WTC11 (cell line): ENCODE measurements around the gene SWI5.

Experiments used
- ATF3 ChIP-seq: sonication (generic); formaldehyde crosslinking; conservative IDR thresholded peaks from 2 replicates; pipeline ENCODE4 v1.8.1; 2022; ENCODE audit warnings: mild to moderate bottlenecking, missing genetic modification reagents
- CTCF ChIP-seq: fragments of 200-600 bp; IDR thresholded peaks from 2 replicates; pipeline ENCODE4 v1.8.0; 2022; ENCODE audit warnings: antibody characterized with exemption
- TF ChIP-seq, protein P1 (sequence below): sonication (generic); formaldehyde crosslinking; IDR thresholded peaks from 2 replicates; pipeline ENCODE4 v1.8.0; 2022; ENCODE audit warnings: mild to moderate bottlenecking, missing genetic modification reagents

- TF ChIP-seq CTCF (no peak), ATF3 (no peak)
- TF ChIP-seq, protein P1, sequence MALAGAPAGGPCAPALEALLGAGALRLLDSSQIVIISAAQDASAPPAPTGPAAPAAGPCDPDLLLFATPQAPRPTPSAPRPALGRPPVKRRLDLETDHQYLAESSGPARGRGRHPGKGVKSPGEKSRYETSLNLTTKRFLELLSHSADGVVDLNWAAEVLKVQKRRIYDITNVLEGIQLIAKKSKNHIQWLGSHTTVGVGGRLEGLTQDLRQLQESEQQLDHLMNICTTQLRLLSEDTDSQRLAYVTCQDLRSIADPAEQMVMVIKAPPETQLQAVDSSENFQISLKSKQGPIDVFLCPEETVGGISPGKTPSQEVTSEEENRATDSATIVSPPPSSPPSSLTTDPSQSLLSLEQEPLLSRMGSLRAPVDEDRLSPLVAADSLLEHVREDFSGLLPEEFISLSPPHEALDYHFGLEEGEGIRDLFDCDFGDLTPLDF, result no peak
Measured at GRCh38 chr9:128266868-128267590, 9.0 kb upstream of the SWI5 start.
